Stimulated activated CD4-positive, alpha-beta T cell treated with anti-CD3 and anti-CD28 coated beads, TNF-alpha, amount 100 ng/mL, for 48 hours (primary cell): ENCODE measurements around the gene SPAG16.

Source experiments
- DNase-seq, 3 donors: peaks; one replicate each; pipeline ENCODE4 v3.0.0-alpha.2; 2020; ENCODE audit warnings: low read depth in 3 of 3

The SPAG16 gene

DNA sequence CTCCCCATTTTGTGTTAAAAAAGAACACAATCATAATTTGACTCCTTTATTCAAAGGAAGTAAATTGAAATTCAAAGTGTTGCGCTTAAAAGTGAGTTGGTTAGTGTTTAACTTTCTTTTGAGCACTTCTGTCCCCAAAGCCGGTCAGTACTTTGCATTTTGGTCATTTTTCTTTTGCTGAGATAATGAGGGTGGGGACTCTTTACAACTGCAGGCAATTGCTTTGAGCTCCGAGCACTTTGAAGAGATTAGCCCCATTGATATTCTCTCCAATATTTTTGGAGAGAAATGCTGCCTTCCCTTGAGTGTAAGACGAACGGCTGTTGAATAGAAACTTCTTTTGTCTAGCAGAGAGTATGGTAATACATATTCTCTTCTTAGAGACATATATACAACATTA, 885.0 kb downstream of the SPAG16 start:
- no peak for DNase-seq

DNA sequence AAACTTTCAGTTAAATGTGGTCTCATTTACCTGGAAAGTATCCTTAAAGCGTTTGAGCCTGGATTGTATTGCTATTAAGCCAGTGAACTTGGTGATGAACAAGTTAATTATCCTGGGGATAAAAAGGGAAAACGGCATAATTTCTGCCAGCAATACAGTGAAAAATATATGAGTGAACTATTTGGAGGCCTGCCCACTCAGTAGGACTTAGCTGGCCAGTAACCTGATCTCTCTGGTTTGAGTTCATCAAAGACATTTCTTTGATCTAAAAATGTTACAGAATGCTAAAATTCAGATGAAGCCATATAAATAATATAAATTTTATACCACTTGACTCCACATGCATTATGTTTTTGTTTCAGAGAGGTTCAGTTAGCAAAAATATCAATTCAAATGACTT, 885.5 kb downstream of the SPAG16 start:
- DNase-seq: no peak

GRCh38 chr2:214174563-214174962, 890.3 kb downstream of the SPAG16 start:
- DNase-seq: no peak

GRCh38 chr2:214180071-214180470, 895.8 kb downstream of the SPAG16 start:
- DNase-seq: no peak

GRCh38 chr2:214180686-214181085, 896.4 kb downstream of the SPAG16 start:
- DNase-seq: no peak

GRCh38 chr2:214184461-214184860, 900.2 kb downstream of the SPAG16 start:
- DNase-seq: no peak

DNA sequence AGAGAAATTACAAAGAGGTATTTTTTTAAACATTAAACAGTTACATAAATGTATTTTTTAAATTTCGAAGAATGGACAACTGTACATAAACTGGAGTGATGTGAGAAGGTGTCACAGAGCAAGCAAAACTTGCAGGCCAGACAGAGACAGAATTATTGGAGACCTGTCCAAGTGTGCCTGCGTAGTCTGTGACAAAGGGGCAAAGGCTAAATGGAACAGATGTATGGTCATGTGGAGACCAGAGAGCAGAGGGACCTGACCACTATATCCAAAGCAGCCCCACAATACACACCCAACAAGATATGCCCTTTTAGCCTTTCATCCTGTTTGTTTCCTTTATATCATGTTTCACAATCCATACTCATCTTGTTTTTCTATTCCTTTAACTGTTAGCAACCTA, 901.3 kb downstream of the SPAG16 start:
- DNase-seq: no peak

DNA sequence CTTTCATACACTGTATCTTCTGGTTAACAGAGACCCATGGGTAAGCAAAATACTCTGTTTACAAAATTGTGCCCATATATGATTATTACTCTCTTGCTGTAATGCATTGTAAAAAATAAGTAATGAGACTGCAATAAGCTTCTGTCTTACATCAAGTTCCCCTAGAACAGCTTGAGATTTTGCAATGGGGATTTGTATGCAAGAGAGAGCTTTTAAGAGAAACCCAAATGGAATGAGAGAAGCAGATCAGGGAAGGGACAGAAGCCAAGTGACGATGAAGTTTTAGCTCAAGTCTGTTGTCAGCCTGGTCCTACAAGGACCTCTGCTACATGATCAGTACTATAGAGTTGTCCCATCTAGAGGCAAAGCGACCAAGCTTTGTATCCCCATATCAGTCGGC, 908.4 kb downstream of the SPAG16 start:
- no peak for DNase-seq

DNA sequence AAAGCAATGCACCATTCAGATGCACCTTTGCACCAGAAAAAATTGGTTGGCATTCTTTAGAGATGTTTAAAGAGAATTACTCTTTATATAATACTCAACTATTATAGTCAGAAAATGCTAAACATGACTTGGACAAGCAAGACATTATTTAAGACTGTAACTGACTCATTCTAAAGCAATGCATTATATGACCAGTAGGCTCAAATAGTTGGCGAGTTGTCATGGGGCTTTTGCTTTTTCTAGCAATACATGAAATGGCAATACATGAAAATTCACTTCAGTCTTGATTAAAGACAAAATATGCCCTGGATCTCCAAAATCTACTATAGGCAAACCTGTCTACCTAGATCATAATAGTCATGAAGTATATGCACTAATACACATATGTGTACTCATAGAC, 909.7 kb downstream of the SPAG16 start:
- DNase-seq: no peak

DNA sequence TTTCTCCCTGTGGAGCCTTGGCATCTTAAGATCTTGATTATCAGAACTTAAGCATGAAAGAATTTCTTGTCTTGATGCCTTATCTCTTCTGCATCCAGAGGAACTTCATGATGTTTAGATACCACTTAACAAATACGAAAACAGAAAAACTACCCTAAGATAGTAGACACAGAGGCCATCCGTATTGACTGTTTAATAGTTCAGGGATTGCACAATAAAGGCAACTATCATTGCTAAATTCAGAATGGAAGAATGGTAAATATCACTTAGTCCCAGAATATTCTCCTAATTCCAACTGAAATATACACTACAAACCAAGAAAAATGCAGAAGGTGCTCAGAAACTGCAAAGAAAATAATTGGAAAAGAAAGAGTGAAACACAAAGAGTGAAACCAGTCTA, 912.0 kb downstream of the SPAG16 start:
- no peak for DNase-seq

GRCh38 chr2:214201892-214202291, 917.6 kb downstream of the SPAG16 start:
- DNase-seq: no peak

GRCh38 chr2:214203214-214203613, 919.0 kb downstream of the SPAG16 start:
- no peak for DNase-seq

DNA sequence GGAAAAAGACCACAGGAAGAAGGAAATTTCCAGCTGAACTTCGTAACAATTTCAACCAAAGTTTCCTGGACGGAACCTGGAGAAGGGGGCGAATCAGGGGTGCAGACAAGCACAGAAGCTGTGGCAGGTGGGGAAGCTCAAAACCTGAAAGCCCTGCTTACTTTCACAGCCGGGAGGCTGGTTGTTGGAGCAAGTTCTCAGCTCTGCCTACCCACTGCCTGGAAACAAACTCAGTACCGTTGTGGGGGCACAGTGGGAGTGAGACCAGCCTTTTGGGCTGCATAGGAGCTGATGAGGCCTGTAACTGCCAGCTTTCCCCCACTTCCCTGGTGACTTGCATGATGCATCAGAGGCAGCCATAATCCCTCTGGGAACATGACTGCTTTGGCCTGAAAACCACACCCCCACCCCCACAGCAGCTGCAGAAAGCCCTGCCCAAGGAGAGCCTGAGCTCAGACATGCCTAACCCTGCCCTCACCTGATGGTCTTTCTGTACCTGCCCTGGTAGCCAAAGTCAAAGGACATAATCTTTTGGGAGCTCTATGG, 919.6 kb downstream of the SPAG16 start:
- DNase-seq: no peak

- no peak for DNase-seq
Measured at GRCh38 chr2:214215107-214215506, 930.8 kb downstream of the SPAG16 start.

DNA sequence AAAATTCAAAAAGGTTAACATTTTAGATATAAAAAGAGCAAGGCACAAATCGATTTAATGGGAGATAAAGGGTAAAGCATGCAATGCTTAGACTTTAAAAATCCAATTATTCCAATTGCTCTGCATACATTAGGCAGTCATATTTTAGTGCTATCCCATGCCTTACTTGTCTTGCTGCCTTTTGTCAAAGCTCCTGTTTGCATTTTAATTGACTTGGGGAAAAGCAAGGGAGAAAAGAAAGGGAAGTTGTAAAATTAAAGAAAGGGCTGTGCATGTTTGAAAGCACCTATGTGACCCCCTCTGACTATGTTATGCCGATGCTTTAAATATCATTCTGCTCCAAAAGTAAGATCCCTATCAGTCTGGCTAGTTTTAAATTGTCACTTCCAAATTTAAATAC, 932.9 kb downstream of the SPAG16 start:
- DNase-seq: no peak

- no peak for DNase-seq
Measured at GRCh38 chr2:214217599-214217998, 933.3 kb downstream of the SPAG16 start.

- DNase-seq: no peak
Measured at GRCh38 chr2:214220251-214220650, 936.0 kb downstream of the SPAG16 start.

DNA sequence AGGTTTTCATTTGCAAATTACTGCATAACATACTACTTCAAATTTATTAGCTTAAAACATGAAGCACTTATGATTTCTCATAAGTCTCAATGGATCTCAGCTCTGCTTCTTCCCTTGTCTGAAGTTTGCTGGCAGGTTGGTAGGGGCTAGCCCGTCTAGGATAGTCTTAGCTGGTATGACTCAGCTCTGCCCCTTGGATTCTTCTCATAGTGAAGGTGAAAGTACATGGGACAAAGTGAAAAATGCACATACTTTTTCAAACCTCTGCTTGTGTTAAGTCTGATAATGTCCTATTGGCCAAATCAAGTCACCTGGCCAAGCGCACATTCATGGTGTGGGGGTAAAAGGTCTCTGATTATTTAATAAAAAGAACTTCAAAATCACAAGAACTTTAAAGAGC, 941.8 kb downstream of the SPAG16 start:
- no peak for DNase-seq

- DNase-seq: no peak
Measured at GRCh38 chr2:214232271-214232670, 948.0 kb downstream of the SPAG16 start.

DNA sequence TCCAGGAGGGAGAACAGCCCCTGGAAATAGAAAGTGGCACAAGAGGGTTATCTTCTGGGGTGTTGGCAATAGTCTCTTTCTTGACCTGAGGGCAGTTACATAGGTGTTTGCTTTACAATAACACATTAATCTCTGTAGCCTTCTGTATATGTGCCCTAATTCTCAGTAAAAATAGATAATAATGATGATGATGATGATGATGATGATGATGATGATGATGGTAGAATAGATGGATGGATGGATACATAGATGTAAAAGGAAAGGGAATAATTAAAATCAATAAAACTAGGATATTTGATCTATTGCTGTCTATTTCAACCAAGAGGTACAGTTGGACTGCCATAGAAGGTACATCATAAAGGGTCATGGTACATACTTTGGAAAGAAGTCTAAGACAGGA, 948.9 kb downstream of the SPAG16 start:
- no peak for DNase-seq

DNA sequence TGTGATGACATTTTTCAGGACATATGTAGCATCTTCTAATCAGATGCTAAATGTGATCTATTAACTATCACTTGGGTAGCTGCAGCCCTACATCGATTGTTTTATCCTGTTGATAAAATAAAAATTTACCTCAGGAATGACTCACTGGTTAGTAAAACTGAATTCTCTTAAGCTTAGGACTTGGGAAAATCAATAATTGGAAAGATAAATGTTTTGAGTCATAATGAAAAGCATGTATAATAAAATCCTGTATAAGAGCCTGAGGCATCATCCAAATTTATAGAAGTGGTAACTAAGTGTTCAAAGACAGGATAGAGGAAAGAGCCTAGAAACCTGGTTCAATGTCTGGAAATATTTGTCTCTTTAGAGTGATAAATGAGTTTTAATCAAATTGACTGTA, 958.5 kb downstream of the SPAG16 start:
- DNase-seq: no peak

GRCh38 chr2:214244847-214245246, 960.6 kb downstream of the SPAG16 start:
- no peak for DNase-seq

DNA sequence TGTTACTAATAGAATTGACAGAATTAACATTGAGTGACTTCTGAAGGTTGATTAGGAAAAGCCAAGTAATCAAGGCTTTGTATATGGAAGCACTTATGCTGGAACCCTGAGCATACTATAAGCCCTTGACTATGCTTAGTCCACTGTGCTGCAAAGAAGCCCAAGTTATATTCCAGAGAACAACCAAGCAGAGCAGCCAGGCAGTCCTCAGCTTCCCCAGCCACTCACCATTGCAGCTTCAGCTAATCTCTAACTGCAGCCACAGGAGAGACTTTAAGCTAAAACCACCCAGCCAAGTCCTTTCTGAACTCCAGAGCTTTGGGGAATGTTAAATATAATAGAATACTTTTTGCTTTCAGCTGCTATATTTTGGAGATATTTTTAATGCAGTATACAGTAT, 962.2 kb downstream of the SPAG16 start:
- DNase-seq: no peak

DNA sequence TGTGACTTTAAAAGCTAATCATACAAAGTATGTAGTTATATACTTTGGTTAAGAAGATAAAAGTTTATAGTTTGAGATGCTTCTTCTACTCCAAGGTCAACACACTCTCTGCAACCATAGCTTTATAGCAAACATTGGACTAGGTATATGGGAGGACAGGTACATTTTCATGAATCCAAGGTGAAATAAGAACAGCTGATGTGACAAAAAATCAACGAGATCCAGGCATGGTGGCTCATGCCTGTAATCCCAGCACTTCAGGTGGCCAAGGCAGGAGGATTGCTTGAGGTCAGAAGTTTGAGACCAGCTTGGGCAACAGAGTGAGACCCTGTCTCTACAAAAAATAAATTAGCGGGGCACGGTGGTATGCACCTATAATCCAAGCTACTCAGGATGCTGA, 963.3 kb downstream of the SPAG16 start:
- DNase-seq: no peak

GRCh38 chr2:214255046-214255445, 970.8 kb downstream of the SPAG16 start:
- DNase-seq: no peak
